HG02798 (cell line): Measurements from ENCODE around the gene FGD4.
"Not testable (repeated sequence)": the region's sequence is repeated elsewhere in the genome, so short reads cannot be mapped to it uniquely, and the experiment has no call there.

Source experiments
- ATAC-seq: cut with Tn5 transposase; IDR thresholded peaks from one replicate; pipeline ENCODE4 v1.9.1; 2021; ENCODE audit warnings: mild to moderate bottlenecking; ENCODE audit not compliant: unreplicated experiment, poor library complexity

FGD4 gene

GRCh38 chr12:32483993-32484392 lies 84.6 kb downstream of the FGD4 start:
- ATAC-seq, result no peak

- ATAC-seq, result no peak
These were observed 86.8 kb downstream of the FGD4 start for GRCh38 chr12:32486158-32486557.

GRCh38 chr12:32488132-32488531 lies 88.8 kb downstream of the FGD4 start:
- no peak for ATAC-seq

DNA sequence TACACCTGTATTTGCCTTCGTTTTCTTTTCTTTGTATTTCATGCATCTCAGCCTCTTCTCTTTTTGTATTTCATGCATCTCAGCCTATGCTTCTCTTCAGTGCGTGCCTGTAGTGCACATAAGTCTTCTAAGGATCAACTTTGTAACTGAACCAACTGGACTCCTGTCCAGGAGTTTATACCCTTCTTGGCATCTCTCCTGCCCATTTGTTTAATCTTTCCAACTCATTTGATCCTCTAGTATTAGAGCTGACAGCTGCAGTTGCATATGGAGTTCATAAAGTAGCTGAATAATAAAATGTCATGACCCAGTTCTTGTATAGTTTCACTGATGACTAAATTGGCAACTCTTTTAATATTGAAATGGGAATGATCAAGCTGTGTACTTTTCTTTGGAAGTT lies 89.7 kb downstream of the FGD4 start:
- no peak for ATAC-seq

GRCh38 chr12:32490801-32491200 lies 91.4 kb downstream of the FGD4 start:
- ATAC-seq, result no peak

GRCh38 chr12:32493282-32493681 lies 93.9 kb downstream of the FGD4 start:
- ATAC-seq, result no peak

GRCh38 chr12:32494656-32495055 lies 95.3 kb downstream of the FGD4 start:
- no peak for ATAC-seq

GRCh38 chr12:32496946-32497345 lies 97.6 kb downstream of the FGD4 start:
- no peak for ATAC-seq

GRCh38 chr12:32497864-32498263 lies 98.5 kb downstream of the FGD4 start:
- no peak for ATAC-seq

DNA sequence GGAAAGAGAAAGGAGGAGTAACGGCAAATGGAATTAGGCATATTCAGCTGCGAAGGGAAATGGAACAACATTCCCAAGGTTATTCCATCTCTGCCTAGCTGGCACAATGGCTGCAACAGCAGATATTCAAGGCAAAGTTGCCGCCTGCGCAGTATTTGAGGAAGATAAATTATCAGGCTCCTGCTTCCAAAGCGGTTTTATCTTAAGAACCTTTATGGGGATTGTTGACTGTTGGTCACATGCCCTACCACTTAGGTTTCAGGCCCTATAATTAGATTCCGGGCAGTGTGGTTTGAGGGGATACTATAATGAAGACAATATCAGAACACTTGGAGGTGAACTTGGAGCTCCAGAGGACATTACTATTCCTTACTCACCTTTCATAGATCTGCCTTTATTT lies 99.7 kb downstream of the FGD4 start:
- no peak for ATAC-seq

GRCh38 chr12:32501835-32502333 lies 102.5 kb downstream of the FGD4 start:
- ATAC-seq, result no peak

DNA sequence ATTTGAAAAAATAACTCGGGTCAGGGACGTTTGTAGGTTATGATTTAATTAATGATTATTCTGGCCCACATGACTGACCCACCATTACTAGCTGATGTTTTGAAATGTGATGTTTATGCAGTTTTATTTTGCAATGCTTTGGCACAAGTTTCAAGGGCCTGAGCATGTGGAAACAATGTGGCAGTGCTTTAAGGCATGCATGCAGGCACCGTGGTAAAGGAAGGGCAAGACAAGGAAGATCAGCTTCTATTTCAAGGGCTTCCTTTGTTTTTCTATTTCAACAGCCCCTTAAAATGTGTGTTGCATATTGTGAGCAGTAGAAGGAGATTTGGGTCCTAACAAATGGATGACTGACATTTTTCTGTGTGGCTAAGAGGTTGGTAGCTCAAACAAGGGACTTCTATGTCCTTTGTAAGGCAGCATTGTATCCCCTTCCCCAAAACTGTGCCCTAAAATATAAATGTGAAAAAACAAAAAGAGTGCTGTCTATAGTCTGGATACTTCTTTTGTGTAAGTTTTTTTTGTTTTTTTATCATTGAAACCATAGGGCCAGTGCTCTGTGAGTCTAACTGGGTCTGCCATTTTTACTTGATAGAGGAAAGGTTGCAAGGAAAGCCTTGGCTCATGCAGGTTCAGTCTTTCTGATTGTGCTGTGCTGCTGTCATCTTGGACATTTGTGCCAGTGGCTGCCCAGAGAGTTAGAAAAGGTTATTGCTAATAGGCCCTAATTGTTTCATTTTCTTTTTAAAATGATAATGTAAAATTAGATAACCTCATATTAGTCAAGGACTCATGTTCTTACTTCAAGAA lies 103.5 kb downstream of the FGD4 start:
- ATAC-seq, result no peak

DNA sequence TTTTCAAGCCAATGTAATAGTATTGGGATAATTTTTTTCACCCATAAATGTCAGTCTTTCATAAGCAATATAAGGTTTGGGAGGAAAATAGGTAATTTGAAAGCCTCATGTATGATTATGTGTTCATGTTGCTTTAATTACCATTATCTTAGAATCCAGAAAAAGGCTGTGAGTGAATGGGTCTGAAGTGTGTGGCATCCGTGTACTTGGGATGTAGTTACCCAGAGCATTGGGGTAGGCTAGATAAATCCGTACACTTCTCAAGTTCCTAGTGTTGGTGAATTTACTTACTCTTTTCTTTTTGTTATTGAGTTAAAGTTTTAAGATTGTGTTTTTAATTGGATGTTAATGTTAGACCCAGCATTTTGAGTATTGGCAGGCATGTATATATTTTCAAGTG lies 104.4 kb downstream of the FGD4 start:
- ATAC-seq, result no peak

DNA sequence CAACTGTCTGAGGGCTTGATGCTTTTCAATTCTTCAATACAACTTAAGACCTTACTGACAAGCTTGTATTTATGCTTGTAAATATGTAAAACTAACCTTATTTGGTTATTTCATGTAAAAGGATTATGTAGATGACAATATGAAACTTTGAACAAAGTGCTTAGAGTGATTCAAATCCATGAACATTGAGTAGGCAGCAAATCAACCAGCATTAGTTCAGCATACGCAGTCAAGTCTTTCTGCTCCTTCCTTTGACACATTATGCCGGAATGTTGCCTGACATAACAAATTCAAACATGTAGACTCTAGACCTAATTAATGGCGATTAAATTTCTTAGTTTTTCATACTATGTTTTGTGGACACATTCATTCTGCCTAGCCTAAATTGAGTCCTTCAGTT lies 105.2 kb downstream of the FGD4 start:
- no peak for ATAC-seq

DNA sequence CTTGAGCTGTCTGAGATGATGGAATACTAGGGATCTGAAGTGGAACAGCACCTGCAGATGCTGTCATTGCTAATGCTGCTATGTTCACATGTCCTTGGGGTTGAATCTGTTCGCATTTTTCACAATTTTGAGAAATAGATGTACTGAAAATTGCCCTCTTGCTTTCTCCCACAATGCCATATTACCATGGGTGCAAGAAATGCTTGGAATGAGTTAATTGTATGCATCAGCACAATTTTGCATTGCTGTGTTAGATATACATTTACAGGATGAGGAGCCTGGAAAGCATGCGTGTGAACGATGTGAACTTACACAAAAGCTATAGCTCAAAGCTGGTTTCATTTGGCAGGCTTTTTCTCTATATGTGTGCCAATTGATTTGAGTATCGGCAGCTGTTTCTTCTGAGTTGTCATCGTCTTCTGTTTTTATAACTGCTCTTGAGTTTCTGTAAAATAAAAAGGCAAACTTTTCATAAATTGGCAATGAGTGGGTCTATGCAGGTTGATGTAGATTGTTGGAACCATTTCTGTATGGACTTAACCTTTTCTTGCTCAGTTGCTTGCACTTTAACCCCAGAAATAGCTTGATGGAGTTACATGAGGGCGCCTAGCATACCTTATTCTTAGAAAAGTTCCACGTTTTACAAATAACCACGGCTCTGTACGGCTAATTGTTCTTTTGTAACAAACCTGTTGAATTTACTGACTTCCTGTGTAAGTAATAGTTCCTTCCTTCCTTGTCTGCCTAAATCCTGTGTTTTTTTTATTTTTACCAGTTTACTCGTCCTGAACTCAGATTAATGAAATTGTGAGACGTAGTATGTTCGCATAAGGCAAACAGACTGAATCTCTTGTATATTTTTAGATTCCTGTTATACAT lies 105.9 kb downstream of the FGD4 start:
- ATAC-seq, result no peak

- ATAC-seq, result not testable (repeated sequence)
These were observed 108.0 kb downstream of the FGD4 start for GRCh38 chr12:32507096-32507941.

GRCh38 chr12:32507942-32508320 lies 108.6 kb downstream of the FGD4 start:
- ATAC-seq, result no peak

DNA sequence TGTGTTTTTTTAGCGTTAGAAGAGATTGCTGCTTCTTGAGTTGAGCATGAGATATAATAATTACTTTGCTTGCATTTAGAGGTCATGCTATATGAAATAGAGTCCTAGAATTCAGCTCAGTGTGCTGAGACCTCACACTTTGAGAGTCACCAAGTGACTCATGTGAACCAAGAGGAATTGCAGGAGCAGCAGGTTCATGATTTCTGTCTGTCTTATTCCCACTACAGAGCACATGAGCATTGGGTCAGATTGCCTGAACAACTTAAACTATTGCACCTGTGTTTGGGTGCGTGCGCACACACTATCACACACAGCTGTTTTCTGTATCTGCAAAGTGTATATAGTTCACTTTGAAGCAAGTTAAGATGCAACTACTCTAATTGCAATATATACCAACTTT lies 109.3 kb downstream of the FGD4 start:
- ATAC-seq, result no peak

GRCh38 chr12:32509328-32510091 lies 110.2 kb downstream of the FGD4 start:
- ATAC-seq, result no peak

GRCh38 chr12:32511976-32512375 lies 112.6 kb downstream of the FGD4 start:
- not testable (repeated sequence) for ATAC-seq
